Neural progenitor cell (in vitro differentiated cells): ENCODE data around the gene ALKAL2. TPM values are rescaled to one million over a fixed set of nuclear protein-coding genes. Genes with fewer than 3 reads are reported as not detected.

Experiments
- DNase-seq: peaks from one replicate; pipeline ENCODE4 v3.0.0-alpha.2; 2016; ENCODE audit warnings: low spot score
- H2AFZ ChIP-seq: fragments of 200-600 bp; sonication (generic); replicated peaks from 2 replicates; pipeline ENCODE4 v1.6.1; 2016; ENCODE audit warnings: antibody characterized with exemption
- H3F3A ChIP-seq: fragments of 200-600 bp; sonication (generic); 2 replicates; pipeline ENCODE4 v1.6.1; 2016; ENCODE audit warnings: antibody characterized with exemption, low read depth
- H3K27ac ChIP-seq: fragments of 200-600 bp; sonication (generic); 2 replicates; pipeline ENCODE4 v1.5.1; 2016; ENCODE audit warnings: mild to moderate bottlenecking
- H3K27me3 ChIP-seq: fragments of 200-600 bp; sonication (generic); 2 replicates; pipeline ENCODE4 v1.6.1; 2016; ENCODE audit warnings: mild to moderate bottlenecking, moderate library complexity
- H3K36me3 ChIP-seq: fragments of 200-600 bp; sonication (generic); 2 replicates; pipeline ENCODE4 v1.5.1; 2016
- H3K4me1 ChIP-seq: fragments of 200-600 bp; sonication (generic); 2 replicates; pipeline ENCODE4 v1.6.1; 2016; ENCODE audit warnings: mixed run types
- H3K4me2 ChIP-seq: fragments of 200-600 bp; sonication (generic); 2 replicates; pipeline ENCODE4 v1.6.1; 2016
- H3K4me3 ChIP-seq: fragments of 200-600 bp; sonication (generic); 2 replicates; pipeline ENCODE4 v1.5.1; 2016
- H3K79me2 ChIP-seq: fragments of 200-600 bp; sonication (generic); 2 replicates; pipeline ENCODE4 v1.6.1; 2016; ENCODE audit warnings: low read depth
- H3K9ac ChIP-seq: fragments of 200-600 bp; sonication (generic); 2 replicates; pipeline ENCODE4 v1.6.1; 2016
- H3K9me3 ChIP-seq: fragments of 200-600 bp; sonication (generic); 2 replicates; pipeline ENCODE4 v1.5.1; 2016; ENCODE audit warnings: low read depth
- H4K20me1 ChIP-seq: fragments of 200-600 bp; sonication (generic); 2 replicates; pipeline ENCODE4 v1.6.1; 2016; ENCODE audit warnings: low read depth
- H3K27ac Mint-ChIP-seq: 3 replicates; pipeline ENCODE4 v1.8.0; 2021; ENCODE audit warnings: mixed read lengths
- H3K27me3 Mint-ChIP-seq: 2 replicates; pipeline ENCODE4 v1.8.0; 2022; ENCODE audit warnings: low read depth, mild to moderate bottlenecking, inconsistent platforms, moderate library complexity, mixed read lengths; ENCODE audit not compliant: insufficient read depth
- H3K36me3 Mint-ChIP-seq: 3 replicates; pipeline ENCODE4 v1.8.0; 2021; ENCODE audit warnings: mixed read lengths
- H3K4me1 Mint-ChIP-seq: 3 replicates; pipeline ENCODE4 v1.8.0; 2021; ENCODE audit warnings: mixed read lengths
- H3K4me3 Mint-ChIP-seq: 3 replicates; pipeline ENCODE4 v1.8.0; 2021; ENCODE audit warnings: mild to moderate bottlenecking, moderate library complexity, mixed read lengths
- H3K9me3 Mint-ChIP-seq: 3 replicates; pipeline ENCODE4 v1.8.0; 2020; ENCODE audit warnings: mixed read lengths
- EZH2 ChIP-seq: fragments of 200-600 bp; sonication (generic); IDR thresholded peaks from 2 replicates; pipeline ENCODE4 v1.6.1; 2017; ENCODE audit warnings: antibody characterized with exemption, mild to moderate bottlenecking, moderate library complexity
- EZH2phosphoT487 ChIP-seq: fragments of 200-600 bp; sonication (generic); IDR thresholded peaks from 2 replicates; pipeline ENCODE4 v1.6.1; 2017; ENCODE audit warnings: antibody characterized with exemption
- total RNA-seq: library from RNA; depleted of rRNA; stranded (reverse); fragments of >200 nt; gene quantifications from 2 replicates; pipeline ENCODE4 v1.2.3, GENCODE V29; 2015; ENCODE audit warnings: low replicate concordance
- TF ChIP-seq, protein P1 (sequence below): fragments of 200-600 bp; sonication (generic); IDR thresholded peaks from 2 replicates; pipeline ENCODE4 v1.5.1; 2017; ENCODE audit warnings: antibody characterized with exemption, mild to moderate bottlenecking

The ALKAL2 gene
- total RNA-seq, 1 donor from 2014 or later: not detected

DNA sequence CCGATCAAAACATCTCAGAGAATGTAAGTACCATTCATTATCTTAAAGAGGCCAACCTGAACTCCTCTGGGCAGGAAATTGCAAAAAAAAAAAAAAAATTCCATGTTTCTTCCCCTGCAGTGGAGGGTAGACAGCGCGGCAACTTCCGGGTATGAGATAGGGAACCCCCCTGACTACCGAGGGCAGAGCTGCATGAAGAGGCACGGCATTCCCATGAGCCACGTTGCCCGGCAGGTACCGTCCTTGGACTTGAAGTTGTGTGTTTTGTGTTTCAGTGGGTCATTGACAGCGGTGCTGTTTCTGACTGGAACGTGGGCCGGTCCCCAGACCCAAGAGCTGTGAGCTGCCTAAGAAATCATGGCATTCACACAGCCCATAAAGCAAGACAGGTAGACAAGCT, 16.0 kb downstream of the ALKAL2 start:
- Histone ChIP-seq H2AFZ (no peak overlapping the region), H3K9ac (no peak overlapping the region), H3K9me3 (no peaks in the 10 kb centered on the region), H3F3A (no peaks in the 10 kb centered on the region), H3K4me1 (no peaks in the 10 kb centered on the region), H3K27ac (no peak overlapping the region), H3K36me3 (no peaks in the 10 kb centered on the region), H4K20me1 (peaks cover 95% of the 10 kb centered on the region), H3K4me2 (no peak overlapping the region), H3K27me3 (no peaks in the 10 kb centered on the region), H3K4me3 (no peak overlapping the region), H3K79me2 (peaks cover 98% of the 10 kb centered on the region)
- Mint-ChIP-seq H3K9me3 (no peaks in the 10 kb centered on the region), H3K4me3 (no peak overlapping the region), H3K4me1 (no peaks in the 10 kb centered on the region), H3K27ac (no peak overlapping the region), H3K27me3 (no peaks in the 10 kb centered on the region), H3K36me3 (peaks cover 31% of the 10 kb centered on the region)
- DNase-seq: no peak
- TF ChIP-seq EZH2phosphoT487: no peak
- no peak for TF ChIP-seq EZH2
- TF ChIP-seq, protein P1, sequence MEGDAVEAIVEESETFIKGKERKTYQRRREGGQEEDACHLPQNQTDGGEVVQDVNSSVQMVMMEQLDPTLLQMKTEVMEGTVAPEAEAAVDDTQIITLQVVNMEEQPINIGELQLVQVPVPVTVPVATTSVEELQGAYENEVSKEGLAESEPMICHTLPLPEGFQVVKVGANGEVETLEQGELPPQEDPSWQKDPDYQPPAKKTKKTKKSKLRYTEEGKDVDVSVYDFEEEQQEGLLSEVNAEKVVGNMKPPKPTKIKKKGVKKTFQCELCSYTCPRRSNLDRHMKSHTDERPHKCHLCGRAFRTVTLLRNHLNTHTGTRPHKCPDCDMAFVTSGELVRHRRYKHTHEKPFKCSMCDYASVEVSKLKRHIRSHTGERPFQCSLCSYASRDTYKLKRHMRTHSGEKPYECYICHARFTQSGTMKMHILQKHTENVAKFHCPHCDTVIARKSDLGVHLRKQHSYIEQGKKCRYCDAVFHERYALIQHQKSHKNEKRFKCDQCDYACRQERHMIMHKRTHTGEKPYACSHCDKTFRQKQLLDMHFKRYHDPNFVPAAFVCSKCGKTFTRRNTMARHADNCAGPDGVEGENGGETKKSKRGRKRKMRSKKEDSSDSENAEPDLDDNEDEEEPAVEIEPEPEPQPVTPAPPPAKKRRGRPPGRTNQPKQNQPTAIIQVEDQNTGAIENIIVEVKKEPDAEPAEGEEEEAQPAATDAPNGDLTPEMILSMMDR: no peak

DNA sequence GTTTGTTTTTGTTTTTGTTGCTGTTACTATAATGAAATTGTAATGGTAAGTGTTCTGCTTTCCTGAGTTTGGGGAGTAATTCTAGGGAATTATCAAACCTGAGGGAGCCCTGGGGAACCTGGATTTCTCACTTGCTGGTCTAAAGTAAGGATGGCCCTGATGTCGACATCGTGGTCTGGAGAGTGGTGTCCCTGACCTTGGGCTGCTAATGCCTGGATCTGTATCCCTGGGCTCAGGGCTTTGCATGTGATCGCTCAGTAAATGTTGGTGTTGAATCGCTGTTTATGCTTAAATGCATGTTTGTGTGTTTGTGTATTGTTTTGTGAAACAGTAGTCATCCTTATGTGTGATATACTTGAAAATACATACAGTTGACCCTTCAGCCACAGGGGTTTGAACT, 17.0 kb downstream of the ALKAL2 start:
- Histone ChIP-seq H4K20me1 (peaks cover 98% of the 10 kb centered on the region), H2AFZ (no peak overlapping the region), H3K36me3 (no peaks in the 10 kb centered on the region), H3K4me1 (peaks cover 4% of the 10 kb centered on the region), H3K27ac (no peak overlapping the region), H3K79me2 (peaks cover 100% of the 10 kb centered on the region), H3F3A (no peaks in the 10 kb centered on the region), H3K27me3 (no peaks in the 10 kb centered on the region), H3K9me3 (no peaks in the 10 kb centered on the region), H3K9ac (no peak overlapping the region), H3K4me3 (no peak overlapping the region), H3K4me2 (no peak overlapping the region)
- DNase-seq: no peak
- H3K9me3 Mint-ChIP-seq: no peaks in the 10 kb centered on the region
- H3K36me3 Mint-ChIP-seq: peaks cover 26% of the 10 kb centered on the region
- no peak overlapping the region for H3K27ac Mint-ChIP-seq
- TF ChIP-seq, protein P1: no peak
- no peak for TF ChIP-seq EZH2
- no peak overlapping the region for H3K4me3 Mint-ChIP-seq
- H3K27me3 Mint-ChIP-seq: no peaks in the 10 kb centered on the region
- H3K4me1 Mint-ChIP-seq: peaks cover 6% of the 10 kb centered on the region

DNA sequence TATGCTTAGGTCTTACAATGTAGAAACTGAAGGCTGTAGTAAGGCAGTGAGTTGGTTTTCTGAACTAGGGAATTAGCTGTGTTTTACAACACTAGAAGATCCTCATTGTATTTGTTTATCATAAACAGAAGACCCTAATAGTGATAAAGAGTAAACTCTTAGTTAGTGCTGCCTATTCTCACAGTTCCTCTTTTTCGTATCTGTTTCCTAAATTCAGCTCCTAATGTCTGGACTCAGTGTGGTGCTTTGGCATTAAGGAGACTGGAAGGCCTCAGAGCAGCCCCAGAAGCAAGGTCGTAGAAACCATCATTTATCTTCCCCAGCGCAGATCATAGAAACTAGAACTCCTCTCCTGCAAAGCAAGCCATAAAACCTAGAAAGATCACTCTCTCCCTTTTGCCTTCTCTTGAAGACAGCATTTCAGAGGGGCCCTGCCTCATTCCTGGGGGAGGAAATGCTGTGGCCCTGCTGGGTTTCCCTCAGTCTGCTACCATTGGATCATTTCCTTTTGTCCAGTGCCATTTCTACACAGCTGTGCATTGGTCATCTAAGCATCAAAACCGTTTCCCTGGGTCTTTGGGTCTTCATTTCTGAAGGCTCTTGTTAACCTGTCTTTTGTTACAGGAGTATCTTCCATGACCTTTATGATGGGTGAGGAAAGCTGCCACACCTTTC, 18.4 kb downstream of the ALKAL2 start:
- Histone ChIP-seq H2AFZ (no peak overlapping the region), H4K20me1 (peaks cover 90% of the 10 kb centered on the region)

More for the DNA sequence above, 18.4 kb downstream of the ALKAL2 start:
- H3K27ac ChIP-seq: no peak overlapping the region
- no peak for DNase-seq
- Mint-ChIP-seq H3K36me3 (peaks cover 23% of the 10 kb centered on the region), H3K9me3 (no peaks in the 10 kb centered on the region), H3K27me3 (peaks cover 2% of the 10 kb centered on the region), H3K4me3 (no peak overlapping the region), H3K27ac (no peak overlapping the region), H3K4me1 (peaks cover 10% of the 10 kb centered on the region)
- H3K4me1 ChIP-seq: peaks cover 8% of the 10 kb centered on the region
- no peak overlapping the region for H3K9ac ChIP-seq
- TF ChIP-seq EZH2 (no peak), EZH2phosphoT487 (no peak)
- TF ChIP-seq, protein P1: no peak
- H3K27me3 ChIP-seq: no peaks in the 10 kb centered on the region
- no peaks in the 10 kb centered on the region for H3F3A ChIP-seq
- no peak overlapping the region for H3K4me3 ChIP-seq
- H3K36me3 ChIP-seq: no peaks in the 10 kb centered on the region
- H3K4me2 ChIP-seq: no peak overlapping the region
- H3K9me3 ChIP-seq: no peaks in the 10 kb centered on the region
- peaks cover 98% of the 10 kb centered on the region for H3K79me2 ChIP-seq
